ENCODE data around the gene CEACAM1.
"Not testable (repeated sequence)": the region's sequence is repeated elsewhere in the genome, so short reads cannot be mapped to it uniquely, and the experiment has no call there.

CEACAM1 gene

DNA sequence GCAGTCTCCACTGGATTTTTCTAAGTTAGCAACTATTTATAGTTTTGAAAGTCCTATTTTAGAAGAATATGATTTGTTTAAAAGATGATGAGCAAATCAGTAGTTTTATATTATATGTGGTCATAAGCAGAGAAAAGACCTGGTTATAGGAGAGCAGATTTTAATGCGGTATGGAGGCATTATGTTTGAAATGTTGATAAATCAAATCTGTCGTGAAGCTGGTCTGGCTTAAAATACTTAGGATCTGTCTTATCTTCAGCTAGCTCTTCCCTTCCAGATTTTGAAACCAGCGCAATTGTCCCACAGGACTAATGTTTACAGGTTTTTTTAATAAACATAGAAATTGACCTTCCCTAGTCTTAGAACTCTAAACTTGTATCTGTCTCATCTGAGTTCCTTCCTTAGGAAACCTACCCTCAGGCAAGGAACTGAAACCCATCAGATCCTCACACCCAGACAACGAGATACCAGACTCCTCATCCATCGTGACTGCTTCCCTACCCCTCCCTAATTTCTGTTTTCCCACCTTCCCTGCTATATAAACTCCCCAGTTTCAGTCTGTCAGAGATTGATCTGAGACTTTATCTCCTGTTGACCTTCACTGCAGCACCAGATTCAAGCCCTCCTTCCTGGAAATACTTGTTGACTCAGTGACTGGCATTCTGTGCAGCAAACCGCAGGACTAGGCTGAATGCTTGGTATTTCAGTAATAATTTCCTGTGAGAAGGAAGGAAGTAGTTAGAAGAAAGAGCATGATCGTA is 47.8 kb downstream of the CEACAM1 start:
- H3K4me3 ChIP-seq, result no peak overlapping the region
- H3K27ac ChIP-seq, result peak overlapping the region in 1 of 21 experiments; percentile 44

DNA sequence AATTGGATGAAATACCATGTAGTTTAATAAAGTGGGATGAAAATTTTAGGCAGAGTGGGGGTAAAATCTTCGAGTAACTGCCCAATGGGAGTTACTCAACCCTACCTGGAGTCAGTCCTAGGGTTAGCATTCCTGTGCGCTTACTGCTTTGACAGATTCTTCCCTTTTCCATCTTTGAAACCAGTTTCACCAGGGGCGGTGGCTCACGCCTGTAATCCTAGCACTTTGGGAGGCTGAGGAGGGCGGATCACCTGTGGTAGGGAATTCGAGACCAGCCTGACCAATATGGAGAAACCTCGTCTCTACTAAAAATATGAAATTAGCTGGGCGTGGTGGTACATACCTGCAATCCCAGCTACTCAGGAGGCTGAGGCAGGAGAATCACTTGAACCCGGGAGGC is 48.5 kb downstream of the CEACAM1 start:
- Histone ChIP-seq H3K27ac (no peak overlapping the region), H3K4me3 (no peak overlapping the region)

DNA sequence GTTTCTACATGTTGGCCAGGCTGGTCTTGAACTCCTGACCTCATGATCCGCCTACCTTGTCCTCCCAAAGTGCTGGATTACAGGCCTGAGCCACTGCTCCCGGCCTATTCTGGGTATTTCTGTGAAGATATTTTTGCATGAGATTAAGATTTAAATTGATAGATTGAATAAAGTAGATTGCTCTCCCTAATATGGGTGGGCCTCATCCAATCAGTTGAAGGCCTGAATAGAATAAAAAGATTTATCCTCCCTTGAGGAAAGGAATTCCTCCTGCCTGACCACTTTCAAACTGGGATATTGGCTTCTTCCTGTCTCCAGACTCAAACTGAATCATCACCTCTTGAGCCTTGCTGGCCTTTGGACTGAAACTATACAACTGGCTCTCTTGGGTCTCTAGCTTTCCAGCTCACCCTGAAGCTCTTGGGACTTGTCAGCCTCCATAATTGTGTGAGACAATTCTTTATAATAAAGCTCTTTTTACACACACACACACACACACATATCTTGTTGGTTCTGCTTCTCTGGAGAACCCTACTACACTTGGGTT is 49.4 kb downstream of the CEACAM1 start:
- Histone ChIP-seq H3K4me3 (no peak overlapping the region), H3K27ac (no peak overlapping the region)

DNA sequence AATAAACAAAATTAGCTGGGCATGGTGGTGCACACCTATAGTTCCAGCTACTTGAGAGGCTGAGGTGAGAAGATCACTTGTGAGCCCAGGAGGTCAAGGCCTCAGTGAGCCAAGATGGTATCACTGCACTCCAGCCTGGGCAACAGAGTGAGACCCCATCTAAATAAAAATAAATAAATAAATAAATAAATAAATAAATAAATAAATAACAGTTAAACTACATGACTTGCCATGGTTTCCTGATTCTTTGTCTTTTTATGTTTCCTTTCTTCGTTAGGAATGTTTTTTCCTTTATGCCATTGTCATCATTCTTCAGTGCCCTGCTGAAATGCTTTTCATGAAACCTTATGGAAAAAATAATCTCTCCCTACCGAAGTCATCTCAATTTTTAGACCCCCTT is 50.3 kb downstream of the CEACAM1 start:
- H3K27ac ChIP-seq, result no peak overlapping the region
- H3K4me3 ChIP-seq, result no peak overlapping the region

DNA sequence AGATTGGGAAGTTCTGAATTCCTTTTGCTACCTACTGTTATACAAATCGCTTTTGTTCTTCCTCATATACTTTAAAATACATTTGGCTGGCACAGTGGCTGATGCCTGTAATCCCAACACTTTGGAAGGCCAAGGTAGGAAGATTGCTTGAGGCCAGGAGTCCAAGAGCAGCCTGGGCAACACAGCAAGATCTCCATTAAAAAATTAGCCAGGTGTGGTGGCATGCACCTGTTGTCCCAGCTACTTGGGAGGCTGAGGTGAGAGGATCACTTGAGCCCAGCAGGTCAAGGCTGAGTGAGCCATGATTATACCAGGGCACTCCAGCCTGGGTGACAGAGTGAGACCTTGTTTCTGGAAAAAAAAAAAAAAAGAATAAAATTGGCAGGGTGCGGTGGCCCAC is 51.2 kb downstream of the CEACAM1 start:
- Histone ChIP-seq H3K27ac (no peak overlapping the region), H3K4me3 (no peak overlapping the region)

DNA sequence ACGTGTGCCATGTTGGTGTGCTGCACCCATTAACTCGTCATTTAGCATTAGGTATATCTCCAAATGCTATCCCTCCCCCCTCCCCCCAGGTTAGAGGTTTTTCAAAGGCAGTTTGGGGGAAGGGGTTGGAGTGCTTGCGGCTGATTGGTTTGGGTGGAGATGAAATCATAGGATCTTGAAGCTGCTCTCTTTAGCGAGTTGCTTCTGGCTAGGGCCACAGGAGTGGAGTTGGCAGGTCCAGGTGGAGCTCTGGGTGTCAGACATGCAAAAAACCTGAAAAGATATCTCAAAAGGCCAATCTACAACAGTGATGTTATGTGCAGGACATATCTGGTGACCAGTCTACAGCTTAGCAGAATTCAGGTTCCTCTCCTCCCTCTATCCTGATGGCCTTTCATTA is 52.9 kb downstream of the CEACAM1 start:
- Histone ChIP-seq H3K4me3 (no peak overlapping the region), H3K27ac (no peak overlapping the region)

DNA sequence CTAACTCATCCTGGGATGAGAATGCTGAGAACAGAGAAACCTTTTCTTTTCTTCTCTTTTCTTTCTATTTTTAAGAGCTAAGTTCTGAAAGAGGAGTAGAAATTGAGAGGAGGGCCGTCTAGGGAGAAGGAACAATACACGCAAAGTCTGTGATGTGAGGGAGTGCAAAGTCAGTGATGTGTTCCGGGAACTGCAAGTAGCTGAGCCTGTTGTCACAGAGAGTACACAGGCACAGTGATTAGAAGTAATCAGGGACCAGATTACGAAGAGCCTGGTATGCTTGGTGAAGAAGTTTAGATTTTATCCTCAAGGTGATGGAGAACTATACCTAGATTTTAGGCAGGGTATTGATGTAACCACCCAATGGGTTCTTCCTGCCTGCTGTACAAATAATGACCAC is 53.5 kb downstream of the CEACAM1 start:
- no peak overlapping the region for H3K27ac ChIP-seq

DNA sequence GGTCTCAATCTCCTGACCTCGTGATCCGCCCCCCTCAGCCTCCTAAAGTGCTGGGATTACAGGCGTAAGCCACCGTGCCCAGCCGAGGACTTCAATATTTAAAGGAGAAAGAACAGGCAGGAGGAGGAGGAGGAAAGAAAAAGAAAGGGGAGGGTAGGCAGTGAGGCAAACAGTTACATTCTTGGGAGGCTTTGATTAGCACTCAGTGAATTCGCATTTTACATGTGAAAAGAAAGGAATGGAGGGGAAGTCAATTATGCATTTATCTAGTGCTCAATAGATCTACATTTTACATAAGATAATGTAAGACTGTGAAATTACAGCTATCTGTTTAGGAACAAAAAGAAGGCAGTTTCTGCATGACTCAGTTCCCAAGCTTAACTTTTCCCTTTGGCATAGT is 54.6 kb downstream of the CEACAM1 start:
- Histone ChIP-seq H3K4me3 (no peak overlapping the region), H3K27ac (no peak overlapping the region)

More for the DNA sequence above, 53.5 kb downstream of the CEACAM1 start:
- H3K4me3 ChIP-seq, result no peak overlapping the region

DNA sequence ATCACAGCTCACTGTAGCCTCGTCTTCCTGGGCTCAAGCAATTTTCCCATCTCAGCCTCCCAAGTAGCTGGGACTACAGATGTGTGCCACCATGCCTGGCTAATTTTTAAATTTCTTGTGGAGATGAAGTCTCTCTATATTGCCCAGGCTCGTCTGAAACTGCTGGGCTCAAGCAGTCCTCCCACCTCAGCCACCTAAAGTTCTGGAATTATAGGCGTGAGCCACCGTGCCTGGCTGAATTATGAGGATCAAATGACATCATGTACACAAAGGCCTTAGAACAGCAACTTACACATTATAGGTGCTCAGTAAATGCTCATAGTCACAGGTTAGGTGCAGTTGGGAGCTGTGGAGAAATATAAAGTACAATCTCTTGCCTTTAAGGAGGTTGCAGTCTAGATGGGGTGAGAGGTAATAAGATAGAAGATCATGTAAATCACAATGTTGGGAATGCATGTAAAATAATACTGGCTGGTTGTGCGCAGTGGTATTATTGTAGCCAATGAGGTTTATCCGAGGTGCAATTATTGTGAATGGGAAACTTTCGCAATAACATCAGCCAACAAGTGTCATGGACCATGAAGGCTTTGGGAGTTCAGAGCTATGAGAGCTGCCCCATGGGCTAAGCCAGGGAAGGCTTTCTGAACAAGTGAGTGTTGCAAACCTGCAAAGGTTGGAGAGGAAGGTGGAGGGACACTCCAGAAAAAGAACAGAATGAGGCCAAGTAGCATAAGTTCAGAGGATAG is 55.7 kb downstream of the CEACAM1 start:
- Histone ChIP-seq H3K4me3 (no peak overlapping the region), H3K27ac (no peak overlapping the region)

DNA sequence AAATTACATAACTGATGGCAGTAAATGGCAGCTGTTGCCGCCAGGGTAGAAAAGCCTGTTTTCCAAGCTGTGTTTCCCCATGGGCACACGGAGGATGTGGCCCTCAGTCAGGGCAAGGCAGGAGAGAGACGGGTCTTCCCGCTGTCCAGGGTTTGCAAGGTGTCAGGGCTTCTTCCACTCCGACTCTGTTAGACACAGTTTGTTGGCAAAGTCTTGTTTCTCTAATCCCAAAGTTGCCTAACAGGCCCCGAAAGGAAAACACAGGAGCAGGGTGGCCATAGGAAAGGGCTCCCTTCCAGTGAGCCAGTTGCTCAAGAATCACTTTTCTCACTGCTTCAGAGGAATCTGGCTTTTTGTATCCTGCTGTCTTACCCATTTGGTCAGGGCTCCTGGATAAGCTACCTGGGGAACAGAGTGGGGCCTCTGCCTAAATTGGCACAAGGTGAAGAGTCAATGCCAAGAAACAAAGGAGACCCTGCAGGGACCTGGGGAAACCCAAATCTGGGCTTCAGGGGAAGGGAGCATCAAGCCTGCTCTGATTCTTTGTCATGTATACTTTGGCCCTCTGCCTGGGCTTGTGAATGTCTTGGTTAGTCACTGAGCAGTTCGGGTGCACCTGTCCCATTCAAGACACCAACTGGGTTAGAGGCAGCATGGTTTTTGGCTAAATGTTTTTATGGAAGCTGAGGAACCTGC is 56.6 kb downstream of the CEACAM1 start:
- Histone ChIP-seq H3K4me3 (no peak overlapping the region), H3K27ac (peak overlapping the region in 1 of 21 experiments; percentile 50)

DNA sequence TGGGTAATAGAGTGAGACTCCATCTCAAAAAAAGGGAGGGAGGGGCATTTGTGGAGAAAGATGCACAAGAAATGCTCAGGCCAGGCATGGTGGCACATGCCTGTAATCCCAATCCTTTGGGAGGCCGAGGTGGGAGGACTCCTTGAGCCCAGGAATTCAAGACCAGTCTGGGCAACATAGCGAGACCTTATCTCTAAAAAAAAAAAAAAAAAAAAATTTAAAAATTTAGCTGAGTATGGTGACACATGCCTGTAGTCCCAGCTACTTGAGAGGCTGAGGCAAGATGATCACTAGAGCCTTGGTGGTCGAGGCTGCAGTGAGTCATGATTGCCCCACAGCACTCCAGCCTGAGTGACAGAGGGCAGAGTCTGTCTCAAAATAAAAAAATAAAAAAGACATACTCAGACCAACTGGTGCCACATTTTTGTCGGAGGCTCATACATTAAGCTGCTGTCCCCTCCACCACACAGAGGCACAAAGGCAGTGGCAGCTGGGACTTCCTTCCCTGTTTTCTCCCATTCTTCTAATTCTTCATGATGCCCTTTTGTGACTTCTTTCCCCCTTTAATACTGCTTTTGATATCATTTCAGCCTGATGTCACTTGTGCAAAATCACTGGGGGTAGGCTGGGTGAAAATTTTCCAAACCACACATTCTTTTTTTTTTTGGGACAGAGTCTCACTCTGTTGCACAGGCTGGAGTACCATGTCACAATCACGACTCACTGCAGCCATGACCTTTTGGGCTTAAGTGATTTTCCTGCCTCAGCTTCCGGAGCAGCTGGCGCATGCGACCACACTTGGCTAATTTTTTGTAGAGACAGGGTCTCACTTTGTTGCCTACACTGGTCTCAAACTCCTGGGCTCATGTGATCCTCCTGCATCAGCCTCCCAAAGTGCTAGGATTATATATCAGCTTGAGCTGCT is 58.7 kb downstream of the CEACAM1 start:
- no peak overlapping the region for H3K27ac ChIP-seq

DNA sequence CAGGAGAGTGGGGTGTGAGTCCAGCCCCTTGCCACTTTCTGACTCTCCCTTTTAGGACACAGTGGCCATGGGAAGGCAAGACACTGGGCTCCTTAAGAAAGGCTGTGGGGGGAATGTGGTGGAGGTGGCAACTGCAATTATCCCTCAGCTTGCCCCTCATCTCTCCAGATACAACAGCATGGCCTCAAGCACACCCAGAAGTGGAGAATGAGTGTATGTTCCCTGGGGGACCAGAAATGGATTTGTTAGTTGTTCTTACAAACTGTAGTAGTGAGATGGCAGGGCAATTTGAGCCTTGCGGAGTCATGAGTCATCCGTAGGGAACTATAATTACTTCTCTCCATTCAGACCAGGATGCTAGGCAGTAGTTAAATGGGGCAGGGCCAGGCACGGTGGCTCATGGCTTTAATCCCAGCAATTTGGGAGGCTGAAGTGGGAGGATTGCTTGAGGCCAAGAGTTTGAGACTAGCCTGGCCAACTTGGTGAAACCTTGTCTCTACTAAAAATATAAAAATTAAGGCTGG is 59.9 kb downstream of the CEACAM1 start:
- H3K27ac ChIP-seq, result peak overlapping the region in 1 of 21 experiments; percentile 3
- no peak overlapping the region for H3K4me3 ChIP-seq

More for the DNA sequence above, 58.7 kb downstream of the CEACAM1 start:
- no peak overlapping the region for H3K4me3 ChIP-seq

DNA sequence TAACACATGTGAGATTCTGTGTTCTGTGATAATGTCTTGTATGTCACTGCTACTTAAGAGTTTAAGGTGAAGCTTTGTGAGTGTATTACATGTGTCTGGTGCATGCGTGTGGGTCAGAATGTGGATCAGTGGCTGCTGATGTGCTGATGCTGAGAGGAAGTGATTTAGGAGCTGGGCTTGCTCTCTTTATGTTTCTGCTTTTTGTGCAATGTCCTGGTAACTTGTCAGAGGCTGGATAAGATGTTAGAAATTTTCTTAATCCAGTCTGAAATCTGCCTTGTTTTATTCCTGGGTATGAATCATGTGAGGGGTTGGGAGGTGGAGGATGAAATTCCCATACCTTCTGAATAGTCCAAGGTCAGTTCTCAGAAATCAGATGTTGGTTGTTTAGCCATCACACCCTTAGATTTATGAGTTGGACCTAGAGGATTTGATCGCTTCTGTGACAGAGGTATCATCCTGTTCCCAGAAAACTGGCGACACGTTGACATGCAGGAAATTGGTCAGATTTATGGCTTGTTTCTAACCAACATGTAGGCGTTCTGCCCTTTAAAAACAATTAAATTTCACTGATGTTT is 61.0 kb downstream of the CEACAM1 start:
- H3K4me3 ChIP-seq, result no peak overlapping the region
- peak overlapping the region in 1 of 21 experiments; percentile 43 for H3K27ac ChIP-seq

DNA sequence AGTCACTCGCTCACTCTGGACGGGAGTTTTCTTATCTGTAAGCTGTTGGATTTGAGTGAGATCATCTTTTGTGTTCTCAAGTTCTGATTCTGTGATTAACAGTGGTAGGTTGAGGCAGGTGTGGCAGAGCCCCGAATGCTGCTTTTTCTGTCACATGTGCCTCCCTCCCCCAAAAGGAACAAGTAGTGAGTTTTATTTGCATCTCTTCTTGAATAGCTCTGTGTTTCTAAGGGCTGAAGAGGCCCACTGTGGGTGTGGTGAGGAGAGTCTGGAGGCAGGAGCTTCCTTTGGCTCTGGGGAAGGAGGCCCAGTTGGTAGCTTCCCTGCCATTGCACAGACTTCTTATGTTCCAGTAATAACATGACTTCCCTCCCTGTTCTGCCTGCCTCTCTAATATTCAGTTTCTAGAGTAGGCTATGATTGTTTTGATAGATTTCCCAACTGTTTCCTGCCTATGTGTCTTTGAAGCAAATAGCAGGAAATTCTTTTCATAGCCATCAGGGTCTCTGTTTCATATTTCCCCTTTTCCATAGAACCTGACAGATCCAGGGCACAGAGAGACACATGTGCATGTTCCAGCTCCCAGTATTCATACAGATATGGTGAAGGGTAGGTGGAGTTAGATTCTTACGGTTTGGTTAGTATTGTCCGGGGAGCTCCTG is 61.6 kb downstream of the CEACAM1 start:
- peak overlapping the region in 2 of 21 experiments; percentile 20 to 43 for H3K27ac ChIP-seq
- no peak overlapping the region for H3K4me3 ChIP-seq

DNA sequence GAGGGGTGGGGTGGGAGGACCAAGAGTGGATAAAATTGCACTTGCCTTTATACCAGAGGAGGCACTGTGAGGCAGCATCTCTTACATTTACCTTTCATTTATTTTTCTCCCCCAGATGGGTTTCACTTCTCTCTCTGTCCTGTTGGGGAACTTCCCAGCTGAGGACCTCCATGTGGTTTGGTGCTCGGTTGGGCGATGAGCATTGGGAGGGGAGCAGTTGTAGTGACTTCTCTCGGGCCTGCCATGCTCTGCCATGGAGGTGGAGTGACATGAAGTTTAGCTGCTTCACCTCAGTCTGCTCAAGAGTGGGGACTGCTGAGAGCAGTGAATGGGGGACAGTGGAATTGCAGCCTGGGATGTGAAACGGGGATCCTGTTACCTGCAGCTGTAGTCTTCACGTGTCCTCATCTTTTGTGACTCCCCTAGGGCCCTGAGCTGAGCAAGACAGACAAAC is 62.4 kb downstream of the CEACAM1 start:
- Histone ChIP-seq H3K4me3 (no peak overlapping the region), H3K27ac (peak overlapping the region in 2 of 21 experiments; percentile 20 to 43)

DNA sequence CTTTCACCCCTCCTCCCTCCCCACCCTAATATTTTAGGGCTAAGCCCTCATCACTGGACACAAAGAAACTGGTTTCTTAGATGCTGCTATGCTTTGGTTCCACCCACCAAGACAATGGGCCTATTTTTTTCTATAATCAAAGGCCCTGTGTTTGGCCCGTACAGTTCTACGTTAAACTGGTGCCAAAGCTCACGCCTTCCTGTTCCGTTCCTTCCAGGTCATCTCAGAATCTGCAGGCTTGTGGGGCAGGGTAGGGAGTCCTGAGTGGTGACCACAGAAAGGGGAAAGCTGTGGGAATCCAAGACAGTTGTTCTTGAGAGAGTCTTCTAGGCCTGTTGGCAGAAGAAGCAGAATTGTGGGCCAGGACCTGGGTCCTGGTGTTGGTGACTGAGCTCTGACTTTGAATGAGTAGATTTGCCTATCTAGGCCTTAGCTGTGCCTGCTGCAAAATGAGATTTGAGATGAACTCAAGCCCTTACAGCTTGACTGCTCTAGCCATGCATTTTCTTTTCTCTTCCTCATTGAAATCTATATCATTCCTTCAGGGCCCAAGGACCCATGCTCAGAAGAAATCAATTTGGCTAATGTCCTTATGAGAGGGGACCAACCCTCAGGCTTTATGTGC is 66.5 kb downstream of the CEACAM1 start:
- H3K27ac ChIP-seq, result peak overlapping the region in 1 of 21 experiments; percentile 21

DNA sequence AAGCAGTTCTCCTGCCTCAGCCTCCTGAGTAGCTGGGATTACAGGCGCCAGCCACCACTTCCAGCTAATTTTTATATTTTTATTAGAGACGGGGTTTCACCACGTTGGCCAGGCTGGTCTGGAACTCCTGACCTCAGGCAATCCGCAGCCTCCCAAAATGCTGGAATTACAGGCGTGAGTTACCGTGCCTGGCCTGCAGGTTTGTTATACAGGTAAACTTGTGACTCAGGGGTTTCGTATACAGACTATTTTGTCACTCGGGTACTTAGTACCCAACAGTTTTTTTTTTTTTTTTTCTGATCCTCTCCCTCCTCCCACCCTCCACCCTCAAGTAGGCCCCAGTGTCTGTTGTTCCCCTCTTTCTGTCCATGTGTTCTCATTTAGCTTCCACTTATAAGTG is 67.0 kb downstream of the CEACAM1 start:
- H3K27ac ChIP-seq, result peak overlapping the region in 2 of 21 experiments; percentile 38 to 51
- not testable (repeated sequence) for H3K4me3 ChIP-seq

More for the DNA sequence above, 66.5 kb downstream of the CEACAM1 start:
- no peak overlapping the region for H3K4me3 ChIP-seq

DNA sequence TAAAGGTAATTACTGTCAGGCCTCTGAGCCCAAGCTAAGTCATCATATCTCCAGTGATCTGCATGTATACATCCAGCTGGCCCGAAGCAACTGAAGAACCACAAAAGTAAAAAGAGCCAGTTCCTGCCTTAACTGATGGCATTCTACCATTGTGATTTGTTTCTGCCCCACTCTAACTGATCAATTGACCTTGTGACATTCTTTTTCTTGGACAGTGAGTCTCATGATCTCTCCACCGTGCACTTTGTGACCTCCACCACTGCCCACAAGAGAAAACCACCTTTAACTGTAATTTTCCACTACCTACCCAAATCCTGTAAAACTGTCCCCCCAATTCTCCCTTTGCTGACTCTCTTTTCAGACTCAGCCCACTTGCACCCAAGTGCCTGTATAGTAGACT is 68.4 kb downstream of the CEACAM1 start:
- Histone ChIP-seq H3K4me3 (no peak overlapping the region), H3K27ac (no peak overlapping the region)

Measured in skin epidermis (tissue), 12 donors.